ENCODE measurements around the gene SNX7. TPM values are rescaled to one million over a fixed set of nuclear protein-coding genes. Genes with fewer than 3 reads are reported as not detected.

The SNX7 gene
- total and polyA plus RNA-seq, 9 of the 15 experiments (the other 6 are each of a cell fraction or from before 2014, with no cell fraction given): 0.09 TPM; not detected in 8

- H4K20me1 ChIP-seq (replicated peaks; ENCODE audit: control insufficient read depth, insufficient read depth, low read length): no peaks in the 10 kb centered on the region
- H3K9me1 ChIP-seq (ENCODE audit: control insufficient read depth, insufficient read depth, low read length): no peaks in the 10 kb centered on the region
- in situ Hi-C loops (cut with MboI) (no loop called here), intact Hi-C loops (cut with micrococcal nuclease) (no loop called here)
- POLR2A ChIA-PET: no interaction called here
- H2AFZ ChIP-seq (ENCODE audit: low read depth, low read length): no peak overlapping the region
- TF ChIP-seq ZNF785 (CRISPR knock-in tag; IDR thresholded peaks at IDR 0.05) (no peak), RFX1 (IDR thresholded peaks at IDR 0.05) (peak; percentile 26; the same call in 1 of the 2 replicates), CREM (IDR thresholded peaks at IDR 0.05; ENCODE audit: low read depth) (no peak)
- H3K36me3 ChIP-seq (ENCODE audit: control insufficient read depth, insufficient read depth, low read length): no peaks in the 10 kb centered on the region
- no peak for ATAC-seq
- CTCF ChIA-PET (ENCODE audit: low intra/inter-chr PET ratio): no interaction called here
- no peaks in the 10 kb centered on the region for H3K4me1 ChIP-seq (replicated peaks in 1 of 2; ENCODE audit: control insufficient read depth in 2 of 2, insufficient read depth in 2 of 2, low read length in 2 of 2)
- 0 out of 2 replicates have a peak, but pooled peaks cover 1% of the 10 kb centered on the region for H3K9me3 ChIP-seq (replicated peaks; ENCODE audit: control insufficient read depth, insufficient read depth, low read depth, low read length)
- no peaks in the 10 kb centered on the region for H3K27me3 ChIP-seq (ENCODE audit: control insufficient read depth in 2 of 2, insufficient read depth in 2 of 2, low read length in 2 of 2)
- no peak overlapping the region for H3K9ac ChIP-seq (ENCODE audit: insufficient read depth in 1 of 2, low read depth in 2 of 2, low read length in 2 of 2)
- BruUV-seq (replicated peaks): no TSS peak
- no peaks in the 10 kb centered on the region for H3K79me2 ChIP-seq (ENCODE audit: control insufficient read depth, insufficient read depth, low read length)
- H3K4me3 ChIP-seq: no peak overlapping the region
- WGBS (ENCODE audit: insufficient coverage, low coverage, missing lambda C conversion rate): 2% methylated on average over 4 of the region's 4 CpGs
- DNase-seq (ENCODE audit: extremely low read depth in 1 of 4, low spot score in 3 of 4): no peak
- no peak overlapping the region for H3K27ac ChIP-seq (ENCODE audit: extremely low read depth, low read depth, low read length)
- no peak for FAIRE-seq
- H3K4me2 ChIP-seq (ENCODE audit: insufficient read depth, low read length): no peak overlapping the region
Measured at GRCh38 chr1:98704474-98704873, 43.0 kb downstream of the SNX7 start.

- POLR2A ChIA-PET: no interaction called here
- DNase-seq (ENCODE audit: extremely low read depth in 1 of 4, low spot score in 3 of 4) (no peak), FAIRE-seq (no peak), ATAC-seq (no peak)
- in situ Hi-C loops (cut with MboI): no loop called here
- H4K20me1 ChIP-seq (replicated peaks; ENCODE audit: control insufficient read depth, insufficient read depth, low read length): no peaks in the 10 kb centered on the region
- no peak overlapping the region for H3K4me2 ChIP-seq (ENCODE audit: insufficient read depth, low read length)
- no peaks in the 10 kb centered on the region for H3K36me3 ChIP-seq (ENCODE audit: control insufficient read depth, insufficient read depth, low read length)
- no peak overlapping the region for H2AFZ ChIP-seq (ENCODE audit: low read depth, low read length)
- H3K27me3 ChIP-seq (ENCODE audit: control insufficient read depth in 2 of 2, insufficient read depth in 2 of 2, low read length in 2 of 2): no peaks in the 10 kb centered on the region
- H3K4me1 ChIP-seq (replicated peaks in 1 of 2; ENCODE audit: control insufficient read depth in 2 of 2, insufficient read depth in 2 of 2, low read length in 2 of 2): no peaks in the 10 kb centered on the region
- BruUV-seq (replicated peaks): no TSS peak
- no peaks in the 10 kb centered on the region for H3K9me1 ChIP-seq (ENCODE audit: control insufficient read depth, insufficient read depth, low read length)
- CTCF ChIA-PET (ENCODE audit: low intra/inter-chr PET ratio): no interaction called here
- TF ChIP-seq KAT2B (IDR thresholded peaks at IDR 0.05; ENCODE audit: low read depth, low read length) (no peak), ILF3 (IDR thresholded peaks at IDR 0.05; ENCODE audit: borderline replicate concordance) (no peak)
- H3K4me3 ChIP-seq: no peak overlapping the region
- H3K9me3 ChIP-seq (replicated peaks; ENCODE audit: control insufficient read depth, insufficient read depth, low read depth, low read length): 0 out of 2 replicates have a peak, but pooled peaks cover 1% of the 10 kb centered on the region
- no peak overlapping the region for H3K27ac ChIP-seq (ENCODE audit: extremely low read depth, low read depth, low read length)
- H3K9ac ChIP-seq (ENCODE audit: insufficient read depth in 1 of 2, low read depth in 2 of 2, low read length in 2 of 2): no peak overlapping the region
- WGBS (ENCODE audit: insufficient coverage, low coverage, missing lambda C conversion rate): 6% methylated on average over 1 of the region's 1 CpG
- intact Hi-C loops (cut with micrococcal nuclease): no loop called here
- H3K79me2 ChIP-seq (ENCODE audit: control insufficient read depth, insufficient read depth, low read length): no peaks in the 10 kb centered on the region
Measured at GRCh38 chr1:98704971-98705370, 43.5 kb downstream of the SNX7 start.
